B cell (primary cell): ENCODE measurements around the gene DOCK1.

Experiments
- CTCF ChIP-seq: fragments of 200-600 bp; IDR thresholded peaks from one replicate; pipeline ENCODE4 v1.8.0; 2022; ENCODE audit warnings: antibody characterized with exemption, mild to moderate bottlenecking
- EZH2 ChIP-seq: IDR thresholded peaks from 2 replicates; pipeline ENCODE4 v1.6.1; 2012; ENCODE audit warnings: borderline replicate concordance, low read depth, mild to moderate bottlenecking, moderate library complexity, low read length; ENCODE audit not compliant: insufficient read depth, poor library complexity, severe bottlenecking

- TF ChIP-seq CTCF = no peak
- TF ChIP-seq EZH2 = no peak
Measured at GRCh38 chr10:127275272-127275671, 370.0 kb downstream of the DOCK1 start.
